ENCODE measurements around the gene RUNDC1.
"Not testable (repeated sequence)": the region's sequence is repeated elsewhere in the genome, so short reads cannot be mapped to it uniquely, and the experiment has no call there.

Gene RUNDC1

GRCh38 chr17:42971589-42971988 lies 8.8 kb upstream of the RUNDC1 start:
- no peak overlapping the region for H3K27ac ChIP-seq (ENCODE audit: low read length)
- no peak for DNase-seq (ENCODE audit: low read depth, low spot score)
- H3K4me3 ChIP-seq (ENCODE audit: low read length) = no peak overlapping the region
- no peaks in the 10 kb centered on the region for H3K27me3 ChIP-seq (ENCODE audit: control insufficient read depth, insufficient read depth, low read length)
- H3K9me3 ChIP-seq (ENCODE audit: control insufficient read depth, insufficient read depth, low read length) = no peaks in the 10 kb centered on the region
- no peaks in the 10 kb centered on the region for H3K4me1 ChIP-seq (ENCODE audit: control insufficient read depth, insufficient read depth, low read length)
- no CpG with 5 or more reads among the region's 5 CpGs for WGBS (ENCODE audit: insufficient coverage, insufficient read length)
- H3K36me3 ChIP-seq (ENCODE audit: control insufficient read depth, insufficient read depth, low read length) = no peaks in the 10 kb centered on the region

GRCh38 chr17:42973323-42973722 lies 7.0 kb upstream of the RUNDC1 start:
- no CpG with 5 or more reads among the region's 18 CpGs for WGBS (ENCODE audit: insufficient coverage, insufficient read length)
- H3K27ac ChIP-seq (ENCODE audit: low read length) = not testable (repeated sequence)

DNA sequence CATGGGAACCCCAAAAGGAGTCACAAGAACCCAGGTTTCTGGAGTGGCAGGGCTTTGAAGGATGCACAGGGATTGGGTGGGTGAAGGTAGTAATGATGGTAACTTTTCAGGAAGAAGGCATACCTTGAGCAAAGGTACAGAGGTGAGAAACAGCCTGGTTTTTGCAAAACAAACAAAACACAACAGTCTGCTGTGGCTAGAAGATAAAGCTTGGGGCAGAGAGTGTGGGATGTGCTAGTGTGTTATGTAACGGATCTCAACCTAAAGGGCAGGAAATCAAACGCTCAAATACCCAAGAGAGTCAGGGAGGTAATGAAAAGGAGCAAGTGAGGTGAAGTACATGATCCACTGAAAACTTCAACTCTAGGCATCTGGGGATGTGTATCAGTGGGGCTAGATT lies 5.1 kb upstream of the RUNDC1 start:
- no peak for DNase-seq (ENCODE audit: low read depth, low spot score)
- Histone ChIP-seq H3K4me1 (ENCODE audit: control insufficient read depth, insufficient read depth, low read length) (peaks cover 3% of the 10 kb centered on the region; the same call in 1 of the 2 replicates), H3K27me3 (ENCODE audit: control insufficient read depth, insufficient read depth, low read length) (no peaks in the 10 kb centered on the region), H3K36me3 (ENCODE audit: control insufficient read depth, insufficient read depth, low read length) (no peaks in the 10 kb centered on the region), H3K27ac (ENCODE audit: low read length) (no peak overlapping the region), H3K9me3 (ENCODE audit: control insufficient read depth, insufficient read depth, low read length) (no peaks in the 10 kb centered on the region), H3K4me3 (ENCODE audit: low read length) (no peak overlapping the region)
- no CpG with 5 or more reads among the region's 2 CpGs for WGBS (ENCODE audit: insufficient coverage, insufficient read length)

More at GRCh38 chr17:42973323-42973722, 7.0 kb upstream of the RUNDC1 start:
- H3K4me3 ChIP-seq (ENCODE audit: low read length); DNase-seq (ENCODE audit: low read depth, low spot score); H3K36me3 ChIP-seq (ENCODE audit: control insufficient read depth, insufficient read depth, low read length); H3K9me3 ChIP-seq (ENCODE audit: control insufficient read depth, insufficient read depth, low read length); H3K4me1 ChIP-seq (ENCODE audit: control insufficient read depth, insufficient read depth, low read length); H3K27me3 ChIP-seq (ENCODE audit: control insufficient read depth, insufficient read depth, low read length): not testable (repeated sequence)

DNA sequence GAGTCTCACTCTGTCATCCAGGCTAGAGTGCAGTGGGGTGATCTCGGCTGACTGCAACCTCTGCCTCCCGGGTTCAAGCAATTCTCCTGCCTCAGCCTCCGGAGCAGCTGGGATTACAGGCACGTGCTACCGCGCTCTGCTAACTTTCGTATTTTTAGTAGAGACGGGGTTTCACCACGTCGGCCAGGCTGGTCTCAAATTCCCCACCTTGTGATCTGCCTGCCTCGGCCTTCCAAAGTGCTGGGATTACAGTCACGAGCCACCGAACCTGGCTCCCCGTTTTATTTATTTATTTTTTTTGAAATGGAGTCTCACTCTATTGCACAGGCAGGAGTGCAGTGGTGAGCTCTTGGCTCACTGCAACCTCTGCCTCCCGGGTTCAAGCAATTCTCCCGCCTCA lies 4.7 kb upstream of the RUNDC1 start:
- H3K9me3 ChIP-seq (ENCODE audit: control insufficient read depth, insufficient read depth, low read length); H3K4me1 ChIP-seq (ENCODE audit: control insufficient read depth, insufficient read depth, low read length); DNase-seq (ENCODE audit: low read depth, low spot score); H3K27me3 ChIP-seq (ENCODE audit: control insufficient read depth, insufficient read depth, low read length); H3K4me3 ChIP-seq (ENCODE audit: low read length); H3K36me3 ChIP-seq (ENCODE audit: control insufficient read depth, insufficient read depth, low read length); H3K27ac ChIP-seq (ENCODE audit: low read length): not testable (repeated sequence)
- WGBS (ENCODE audit: insufficient coverage, insufficient read length) = no CpG with 5 or more reads among the region's 16 CpGs

DNA sequence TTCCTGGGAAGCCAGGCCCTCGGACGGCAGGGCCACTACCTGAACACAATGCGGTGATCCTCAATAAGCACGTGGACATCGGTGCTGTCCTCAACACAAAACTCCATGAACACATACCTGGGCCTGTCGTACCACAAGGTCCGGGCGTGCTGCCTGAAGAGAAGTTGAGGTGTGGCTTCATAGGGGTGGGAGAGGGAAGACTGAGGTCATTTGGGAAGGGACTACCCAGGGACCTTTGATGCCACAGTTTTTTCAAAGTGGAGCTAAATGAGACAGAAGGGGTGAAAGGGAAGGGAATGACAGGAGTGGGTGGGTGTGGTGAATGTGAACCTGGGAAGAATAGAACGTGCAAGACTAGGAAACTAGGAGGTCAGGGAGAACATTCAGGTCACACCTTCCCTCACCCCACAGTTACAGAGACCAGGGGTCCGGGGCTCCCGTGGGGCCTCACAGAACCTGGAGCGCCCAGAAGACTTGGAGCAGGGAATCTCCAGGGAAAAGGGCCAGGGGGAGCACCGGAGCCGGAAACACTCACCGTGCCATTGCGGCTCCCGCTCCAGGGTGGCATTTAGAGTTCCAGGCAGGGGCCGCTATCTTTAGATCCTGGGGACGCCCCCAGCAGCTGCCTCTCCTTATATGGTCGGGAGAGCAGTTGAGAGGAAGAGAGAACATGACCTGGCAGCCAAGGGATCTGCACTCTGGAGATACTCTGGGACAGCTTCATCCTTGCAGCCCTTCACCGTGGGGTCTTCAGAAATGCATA lies 673 bp upstream of the RUNDC1 start, which contains the start of gene PTGES3L:
Gene PTGES3L, minus strand, starts transcription at position 570 of the 763 bp plus-strand sequence. Its CDS starts 27 bp downstream, at position 543.
- WGBS (ENCODE audit: insufficient coverage, insufficient read length) = no CpG with 5 or more reads among the region's 21 CpGs
- Histone ChIP-seq H3K4me1 (ENCODE audit: control insufficient read depth, insufficient read depth, low read length) (peaks cover 3% of the 10 kb centered on the region; the same call in 1 of the 2 replicates), H3K27ac (ENCODE audit: low read length) (no peak within 1 kb of the TSS), H3K9me3 (ENCODE audit: control insufficient read depth, insufficient read depth, low read length) (no peaks in the 10 kb centered on the region), H3K4me3 (ENCODE audit: low read length) (peak within 1 kb of the TSS; percentile 96), H3K27me3 (ENCODE audit: control insufficient read depth, insufficient read depth, low read length) (no peaks in the 10 kb centered on the region), H3K36me3 (ENCODE audit: control insufficient read depth, insufficient read depth, low read length) (no peaks in the 10 kb centered on the region)
- DNase-seq (ENCODE audit: low read depth, low spot score) = no peak

GRCh38 chr17:42980766-42981397 lies 517 bp downstream of the RUNDC1 start:
- Histone ChIP-seq H3K27me3 (ENCODE audit: control insufficient read depth, insufficient read depth, low read length) (no peaks in the 10 kb centered on the region), H3K9me3 (ENCODE audit: control insufficient read depth, insufficient read depth, low read length) (no peaks in the 10 kb centered on the region), H3K4me1 (ENCODE audit: control insufficient read depth, insufficient read depth, low read length) (peaks cover 3% of the 10 kb centered on the region; the same call in 1 of the 2 replicates), H3K4me3 (ENCODE audit: low read length) (peak overlapping the region; percentile 96), H3K27ac (ENCODE audit: low read length) (no peak overlapping the region), H3K36me3 (ENCODE audit: control insufficient read depth, insufficient read depth, low read length) (peaks cover 2% of the 10 kb centered on the region; the same call in 1 of the 2 replicates)
- DNase-seq (ENCODE audit: low read depth, low spot score) = no peak
- WGBS (ENCODE audit: insufficient coverage, insufficient read length) = no CpG with 5 or more reads among the region's 67 CpGs

DNA sequence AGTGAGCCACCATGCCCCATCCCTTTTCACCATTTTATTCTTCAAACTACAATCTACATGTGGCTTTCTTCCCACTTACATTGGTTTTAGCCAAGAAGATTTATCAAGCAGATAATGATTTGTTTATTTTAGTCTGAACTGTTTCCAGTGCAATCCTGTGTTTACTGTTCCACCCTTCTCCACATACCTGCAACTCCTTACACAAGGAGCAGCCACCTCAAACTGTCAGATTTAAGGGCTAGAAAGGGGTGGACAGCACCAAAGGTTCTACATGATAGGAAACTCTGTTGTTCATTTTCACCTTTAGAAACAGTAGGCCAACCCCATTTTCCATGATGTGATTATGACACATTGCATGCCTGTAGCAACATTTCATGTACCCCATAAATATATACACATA lies 1.9 kb downstream of the RUNDC1 start:
- peaks cover 3% of the 10 kb centered on the region; the same call in 1 of the 2 replicates for H3K4me1 ChIP-seq (ENCODE audit: control insufficient read depth, insufficient read depth, low read length)
- no peaks in the 10 kb centered on the region for H3K9me3 ChIP-seq (ENCODE audit: control insufficient read depth, insufficient read depth, low read length)
- peaks cover 5% of the 10 kb centered on the region; the same call in 1 of the 2 replicates for H3K36me3 ChIP-seq (ENCODE audit: control insufficient read depth, insufficient read depth, low read length)
- H3K4me3 ChIP-seq (ENCODE audit: low read length) = no peak overlapping the region
- no peaks in the 10 kb centered on the region for H3K27me3 ChIP-seq (ENCODE audit: control insufficient read depth, insufficient read depth, low read length)
- DNase-seq (ENCODE audit: low read depth, low spot score) = no peak
- H3K27ac ChIP-seq (ENCODE audit: low read length) = no peak overlapping the region

- Histone ChIP-seq H3K4me1 (ENCODE audit: control insufficient read depth, insufficient read depth, low read length) (no peaks in the 10 kb centered on the region), H3K36me3 (ENCODE audit: control insufficient read depth, insufficient read depth, low read length) (peaks cover 15% of the 10 kb centered on the region; the same call in 1 of the 2 replicates), H3K27me3 (ENCODE audit: control insufficient read depth, insufficient read depth, low read length) (no peaks in the 10 kb centered on the region), H3K4me3 (ENCODE audit: low read length) (no peak overlapping the region), H3K27ac (ENCODE audit: low read length) (no peak overlapping the region), H3K9me3 (ENCODE audit: control insufficient read depth, insufficient read depth, low read length) (no peaks in the 10 kb centered on the region)
- DNase-seq (ENCODE audit: low read depth, low spot score) = no peak
- no CpG with 5 or more reads among the region's 1 CpG for WGBS (ENCODE audit: insufficient coverage, insufficient read length)
Observed at GRCh38 chr17:42985225-42985624, 4.9 kb downstream of the RUNDC1 start.

- Histone ChIP-seq H3K4me3 (ENCODE audit: low read length) (no peak overlapping the region), H3K36me3 (ENCODE audit: control insufficient read depth, insufficient read depth, low read length) (peaks cover 31% of the 10 kb centered on the region), H3K9me3 (ENCODE audit: control insufficient read depth, insufficient read depth, low read length) (no peaks in the 10 kb centered on the region), H3K4me1 (ENCODE audit: control insufficient read depth, insufficient read depth, low read length) (no peaks in the 10 kb centered on the region), H3K27ac (ENCODE audit: low read length) (no peak overlapping the region), H3K27me3 (ENCODE audit: control insufficient read depth, insufficient read depth, low read length) (no peaks in the 10 kb centered on the region)
- no peak for DNase-seq (ENCODE audit: low read depth, low spot score)
- no CpG with 5 or more reads among the region's 5 CpGs for WGBS (ENCODE audit: insufficient coverage, insufficient read length)
Observed at GRCh38 chr17:42989141-42989540, 8.8 kb downstream of the RUNDC1 start.

GRCh38 chr17:42989726-42990652 lies 9.6 kb downstream of the RUNDC1 start:
- Histone ChIP-seq H3K36me3 (ENCODE audit: control insufficient read depth, insufficient read depth, low read length) (peaks cover 30% of the 10 kb centered on the region), H3K4me3 (ENCODE audit: low read length) (no peak overlapping the region), H3K4me1 (ENCODE audit: control insufficient read depth, insufficient read depth, low read length) (no peaks in the 10 kb centered on the region), H3K27ac (ENCODE audit: low read length) (no peak overlapping the region), H3K27me3 (ENCODE audit: control insufficient read depth, insufficient read depth, low read length) (no peaks in the 10 kb centered on the region), H3K9me3 (ENCODE audit: control insufficient read depth, insufficient read depth, low read length) (no peaks in the 10 kb centered on the region)
- DNase-seq (ENCODE audit: low read depth, low spot score) = no peak
- no CpG with 5 or more reads among the region's 6 CpGs for WGBS (ENCODE audit: insufficient coverage, insufficient read length)

Data from iPS DF 6.9 (cell line).